ENCODE measurements around the gene C20orf144.

C20orf144 gene

GRCh38 chr20:33688938-33689424, 26.9 kb downstream of the C20orf144 start:
- H3K4me1 ChIP-seq (ENCODE audit: low read depth, poor library complexity, severe bottlenecking) = peaks cover 37% of the 10 kb centered on the region
- no peak overlapping the region for H3K4me2 ChIP-seq
- H3K27ac ChIP-seq = no peak overlapping the region

GRCh38 chr20:33689493-33689892, 27.4 kb downstream of the C20orf144 start:
- no peak overlapping the region for H3K4me2 ChIP-seq
- no peak overlapping the region for H3K27ac ChIP-seq
- no peaks in the 10 kb centered on the region for H3K27me3 ChIP-seq (ENCODE audit: insufficient read depth, low read depth)
- no peaks in the 10 kb centered on the region for H3K36me3 ChIP-seq (ENCODE audit: insufficient read depth)
- H4K20me1 ChIP-seq (ENCODE audit: insufficient read depth) = peaks cover 6% of the 10 kb centered on the region; the same call in 1 of the 2 replicates
- no peak overlapping the region for H2AFZ ChIP-seq (ENCODE audit: low read depth)
- no peak overlapping the region for H3K9ac ChIP-seq
- no peak for TF ChIP-seq CTCF (conservative IDR thresholded peaks at IDR 0.05; ENCODE audit: low read depth, low read length)
- H3K79me2 ChIP-seq (ENCODE audit: insufficient read depth, low read depth) = peaks cover 11% of the 10 kb centered on the region
- peaks cover 32% of the 10 kb centered on the region for H3K4me1 ChIP-seq (ENCODE audit: low read depth, poor library complexity, severe bottlenecking)
- H3K4me3 ChIP-seq (IDR thresholded peaks at IDR 0.05; ENCODE audit: insufficient read depth, low read depth, low read length) = no peak overlapping the region

More at GRCh38 chr20:33688938-33689424, 26.9 kb downstream of the C20orf144 start:
- TF ChIP-seq CTCF (conservative IDR thresholded peaks at IDR 0.05; ENCODE audit: low read depth, low read length) = no peak
- Histone ChIP-seq H2AFZ (ENCODE audit: low read depth) (no peak overlapping the region), H3K4me3 (IDR thresholded peaks at IDR 0.05; ENCODE audit: insufficient read depth, low read depth, low read length) (no peak overlapping the region), H3K27me3 (ENCODE audit: insufficient read depth, low read depth) (no peaks in the 10 kb centered on the region), H4K20me1 (ENCODE audit: insufficient read depth) (peaks cover 11% of the 10 kb centered on the region), H3K79me2 (ENCODE audit: insufficient read depth, low read depth) (peaks cover 16% of the 10 kb centered on the region), H3K36me3 (ENCODE audit: insufficient read depth) (no peaks in the 10 kb centered on the region), H3K9ac (no peak overlapping the region)

GRCh38 chr20:33689973-33690372, 27.8 kb downstream of the C20orf144 start:
- H3K36me3 ChIP-seq (ENCODE audit: insufficient read depth) = no peaks in the 10 kb centered on the region
- H3K4me3 ChIP-seq (IDR thresholded peaks at IDR 0.05; ENCODE audit: insufficient read depth, low read depth, low read length) = no peak overlapping the region
- peaks cover 6% of the 10 kb centered on the region for H3K79me2 ChIP-seq (ENCODE audit: insufficient read depth, low read depth)
- no peak for TF ChIP-seq CTCF (conservative IDR thresholded peaks at IDR 0.05; ENCODE audit: low read depth, low read length)
- H3K9ac ChIP-seq = no peak overlapping the region
- H4K20me1 ChIP-seq (ENCODE audit: insufficient read depth) = peaks cover 1% of the 10 kb centered on the region; the same call in 1 of the 2 replicates
- peaks cover 27% of the 10 kb centered on the region for H3K4me1 ChIP-seq (ENCODE audit: low read depth, poor library complexity, severe bottlenecking)
- H3K27me3 ChIP-seq (ENCODE audit: insufficient read depth, low read depth) = no peaks in the 10 kb centered on the region
- no peak overlapping the region for H3K27ac ChIP-seq
- no peak overlapping the region for H3K4me2 ChIP-seq
- H2AFZ ChIP-seq (ENCODE audit: low read depth) = no peak overlapping the region

GRCh38 chr20:33693289-33693688, 31.2 kb downstream of the C20orf144 start:
- H3K4me3 ChIP-seq (IDR thresholded peaks at IDR 0.05; ENCODE audit: insufficient read depth, low read depth, low read length) = no peak overlapping the region
- H3K4me1 ChIP-seq (ENCODE audit: low read depth, poor library complexity, severe bottlenecking) = peaks cover 9% of the 10 kb centered on the region
- TF ChIP-seq CTCF (conservative IDR thresholded peaks at IDR 0.05; ENCODE audit: low read depth, low read length) = no peak
- no peaks in the 10 kb centered on the region for H3K79me2 ChIP-seq (ENCODE audit: insufficient read depth, low read depth)
- no peak overlapping the region for H2AFZ ChIP-seq (ENCODE audit: low read depth)
- H3K27ac ChIP-seq = no peak overlapping the region
- no peaks in the 10 kb centered on the region for H4K20me1 ChIP-seq (ENCODE audit: insufficient read depth)
- no peaks in the 10 kb centered on the region for H3K27me3 ChIP-seq (ENCODE audit: insufficient read depth, low read depth)
- no peak overlapping the region for H3K4me2 ChIP-seq
- no peak overlapping the region for H3K9ac ChIP-seq
- no peaks in the 10 kb centered on the region for H3K36me3 ChIP-seq (ENCODE audit: insufficient read depth)

Data from KMS-11 (cell line).